H1 (cell line): ENCODE data around the gene MT4. TPM values are rescaled to one million over a fixed set of nuclear protein-coding genes. Genes with fewer than 3 reads are reported as not detected.

ENCODE experiments used
- CTCF ChIA-PET: fragments of 300-600 bp; sonication (Branson Sonifier 250); formaldehyde crosslinking; loops from one replicate; lab custom pipeline; 2021; ENCODE audit not compliant: partially characterized antibody; lab: Charles Lee
- POLR2A ChIA-PET: fragments of 300-600 bp; sonication (Branson Sonifier 250); formaldehyde crosslinking; loops from one replicate; lab custom pipeline; 2021; ENCODE audit warnings: inconsistent platforms; ENCODE audit not compliant: partially characterized antibody; lab: Charles Lee
- DNase-seq, 2 experiments: peaks; one replicate each; pipeline versions ENCODE4 v3.0.0 to v3.0.0-alpha.2; 2010 to 2022; ENCODE audit warnings: low spot score in 2 of 2, low read depth in 1 of 2, mixed read lengths in 1 of 2
- FAIRE-seq: peaks from 2 replicates; lab custom pipeline; 2011; peaks lifted over from hg19 to GRCh38; lab: Jason Lieb, UNC
- H2AFZ ChIP-seq: 2 replicates; pipeline ENCODE4 v1.8.1; 2012; ENCODE audit warnings: low read length, inconsistent platforms
- H2AK5ac ChIP-seq: 2 replicates; pipeline ENCODE4 v1.6.1; 2013; ENCODE audit warnings: low read depth, low read length
- H2BK120ac ChIP-seq: replicated peaks from 2 replicates; pipeline ENCODE3; 2013; ENCODE audit warnings: low read depth, low read length, inconsistent platforms
- H2BK12ac ChIP-seq: 2 replicates; pipeline ENCODE4 v1.6.1; 2013; ENCODE audit warnings: low read depth, low read length
- H2BK15ac ChIP-seq: 2 replicates; pipeline ENCODE4 v1.6.1; 2013; ENCODE audit warnings: low read length
- H2BK20ac ChIP-seq: 2 replicates; pipeline ENCODE4 v1.6.1; 2013; ENCODE audit warnings: low read length
- H2BK5ac ChIP-seq: 2 replicates; pipeline ENCODE4 v1.6.1; 2013; ENCODE audit warnings: low read depth, low read length
- H3K14ac ChIP-seq: 2 replicates; pipeline ENCODE4 v1.6.1; 2013; ENCODE audit warnings: inconsistent platforms; ENCODE audit not compliant: insufficient read length
- H3K18ac ChIP-seq: 2 replicates; pipeline ENCODE4 v1.6.1; 2013; ENCODE audit warnings: low read length; ENCODE audit errors: extremely low read depth
- H3K23ac ChIP-seq: 2 replicates; pipeline ENCODE4 v1.6.1; 2013; ENCODE audit warnings: inconsistent platforms; ENCODE audit not compliant: insufficient read length
- H3K23me2 ChIP-seq: 2 replicates; pipeline ENCODE4 v1.6.1; 2013; ENCODE audit warnings: low read depth, low read length
- H3K27ac ChIP-seq: 2 replicates; pipeline ENCODE4 v1.6.1; 2011; ENCODE audit warnings: low read depth, low read length, inconsistent platforms
- H3K27me3 ChIP-seq, 4 experiments: replicated peaks in 1 of 4; 1 replicate in 1 of 4; 2 replicates in 3 of 4; pipeline versions ENCODE4 v1.6.1 to v1.8.1; 2011 to 2013; ENCODE audit warnings: low read length in 3 of 4, mild to moderate bottlenecking in 3 of 4, inconsistent platforms in 2 of 4, mixed read lengths in 2 of 4, moderate library complexity in 1 of 4; ENCODE audit not compliant: control insufficient read depth in 3 of 4, insufficient read depth in 3 of 4; ENCODE audit errors: extremely low read depth in 1 of 4
- H3K36me3 ChIP-seq, 4 experiments: 2 replicates each; pipeline versions ENCODE4 v1.6.1 to v1.8.1; 2011 to 2013; ENCODE audit warnings: mild to moderate bottlenecking in 4 of 4, low read length in 3 of 4, moderate library complexity in 2 of 4, control low read depth in 1 of 4, inconsistent platforms in 1 of 4; ENCODE audit not compliant: insufficient read depth in 4 of 4, control insufficient read depth in 2 of 4
- H3K4ac ChIP-seq: replicated peaks from 2 replicates; pipeline ENCODE3; 2013; ENCODE audit warnings: low read length, low read depth, mixed read lengths, inconsistent platforms; ENCODE audit not compliant: insufficient read length
- H3K4me1 ChIP-seq, 4 experiments: replicated peaks in 1 of 4; 1 replicate in 1 of 4; 2 replicates in 3 of 4; pipeline versions ENCODE4 v1.6.1 to v1.8.1; 2011 to 2013; ENCODE audit warnings: low read length in 3 of 4, inconsistent platforms in 2 of 4, mixed read lengths in 1 of 4; ENCODE audit not compliant: insufficient read depth in 4 of 4, control insufficient read depth in 3 of 4
- H3K4me2 ChIP-seq, 2 experiments: 2 replicates each; pipeline versions ENCODE4 v1.6.1 to v1.8.1; 2011 to 2013; ENCODE audit warnings: low read depth in 2 of 2, low read length in 2 of 2, control low read depth in 1 of 2, inconsistent platforms in 1 of 2, mild to moderate bottlenecking in 1 of 2; ENCODE audit not compliant: insufficient read depth in 1 of 2
- H3K4me3 ChIP-seq, 4 experiments: fragments of 200-600, 300-600 bp in 1 of 4; sonication (generic), shearing (Covaris generic), sonication (Bioruptor Twin) in 1 of 4; 2 replicates each; pipeline versions ENCODE4 v1.5.1 to v1.8.1; 2011 to 2016; ENCODE audit warnings: low read length in 4 of 4, low read depth in 3 of 4, control low read depth in 2 of 4, inconsistent platforms in 2 of 4, mild to moderate bottlenecking in 2 of 4, mixed read lengths in 1 of 4, moderate library complexity in 1 of 4; ENCODE audit not compliant: insufficient read depth in 2 of 4; ENCODE audit errors: extremely low read depth in 1 of 4
- H3K56ac ChIP-seq: replicated peaks from 2 replicates; pipeline ENCODE3; 2013; ENCODE audit warnings: low read depth, mild to moderate bottlenecking, mixed read lengths, low read length, inconsistent platforms; ENCODE audit not compliant: insufficient read length
- H3K79me1 ChIP-seq: 2 replicates; pipeline ENCODE4 v1.6.1; 2013; ENCODE audit warnings: low read depth, low read length, control low read depth
- H3K79me2 ChIP-seq, 2 experiments: 2 replicates each; pipeline versions ENCODE4 v1.6.1 to v1.8.1; 2012 to 2013; ENCODE audit warnings: low read length in 2 of 2, mild to moderate bottlenecking in 2 of 2, inconsistent platforms in 1 of 2; ENCODE audit not compliant: insufficient read depth in 2 of 2, control insufficient read depth in 1 of 2
- H3K9ac ChIP-seq, 4 experiments: replicated peaks in 1 of 4; 1 replicate in 1 of 4; 2 replicates in 3 of 4; pipeline versions ENCODE4 v1.6.1 to v1.8.1; 2011 to 2013; ENCODE audit warnings: low read depth in 3 of 4, low read length in 3 of 4, control low read depth in 2 of 4, mild to moderate bottlenecking in 2 of 4, moderate library complexity in 2 of 4, inconsistent platforms in 1 of 4; ENCODE audit errors: extremely low read depth in 1 of 4
- H3K9me3 ChIP-seq, 2 experiments: 2 replicates each; pipeline versions ENCODE4 v1.6.1 to v1.8.1; 2012 to 2013; ENCODE audit warnings: mild to moderate bottlenecking in 2 of 2, moderate library complexity in 2 of 2, control low read depth in 1 of 2, inconsistent platforms in 1 of 2, low read depth in 1 of 2, low read length in 1 of 2, mixed read lengths in 1 of 2; ENCODE audit not compliant: insufficient read depth in 2 of 2
- H4K20me1 ChIP-seq, 2 experiments: replicated peaks in 1 of 2; 2 replicates each; pipeline versions ENCODE3 to v1.8.1; 2011 to 2013; ENCODE audit warnings: inconsistent platforms in 2 of 2, low read length in 2 of 2, mild to moderate bottlenecking in 1 of 2; ENCODE audit not compliant: insufficient read depth in 2 of 2, control insufficient read depth in 1 of 2
- H4K5ac ChIP-seq: 2 replicates; pipeline ENCODE4 v1.6.1; 2013; ENCODE audit warnings: low read length, low read depth, mixed read lengths, inconsistent platforms; ENCODE audit not compliant: insufficient read length
- H4K8ac ChIP-seq: 2 replicates; pipeline ENCODE4 v1.8.0; 2013; ENCODE audit warnings: mild to moderate bottlenecking, moderate library complexity, low read length, inconsistent platforms; ENCODE audit not compliant: insufficient read depth; ENCODE audit errors: extremely low read depth
- H4K91ac ChIP-seq: replicated peaks from 2 replicates; pipeline ENCODE3; 2013; ENCODE audit warnings: low read length, mixed read lengths, inconsistent platforms; ENCODE audit not compliant: insufficient read length
- CHD2 ChIP-seq: IDR thresholded peaks from 2 replicates; pipeline ENCODE4 v1.6.1; 2012; ENCODE audit warnings: low read length, improper control_type of control experiment
- WGBS, 2 experiments: shearing (Covaris generic) in 1 of 2; methylation state at CpG; one replicate each; pipeline versions ENCODE4 v1.1.6 to v1.1.7; 2013 to 2015; ENCODE audit warnings: low lambda C conversion rate in 2 of 2, mixed read lengths in 2 of 2, inconsistent platforms in 1 of 2, low coverage in 1 of 2, missing lambda C conversion rate in 1 of 2; ENCODE audit not compliant: insufficient replicate concordance in 2 of 2, insufficient coverage in 1 of 2, insufficient read length in 1 of 2; ENCODE audit errors: extremely low coverage in 1 of 2, missing lambda C conversion rate in 1 of 2; 5-methylcytosine and 5-hydroxymethylcytosine counted together
- polyA plus RNA-seq, 7 experiments: library from polyadenylated mRNA; depleted of rRNA in 3 of 7; stranded (reverse) in 5 of 7; unstranded in 2 of 7; fragments of >200 nt in 5 of 7; fragments of 200-250 nt in 2 of 7; gene quantifications; 1 replicate in 5 of 7; 2 replicates in 1 of 7; 4 replicates in 1 of 7; pipeline versions ENCODE4 v1.2.1 to v1.2.3, GENCODE V29; 2011 to 2013; ENCODE audit warnings: missing spikeins in 2 of 7, mixed read lengths in 2 of 7
- total RNA-seq: library from RNA; stranded (reverse); fragmentation: NEBNext Ultra II Directional; extraction: Animal tissue kit (Norgen Biotek cat#: 25700); gene quantifications from 2 replicates; pipeline ENCODE4 v1.2.1, GENCODE V29; 2021

MT4 gene
- total and polyA plus RNA-seq, 2 of the 8 experiments (the other 6 are each of a cell fraction or from before 2014, with no cell fraction given), result not detected

GRCh38 chr16:56515665-56516064 is 49.2 kb upstream of the MT4 start:
- Histone ChIP-seq H2BK12ac (no peak overlapping the region), H3K4me1 (no peaks in the 10 kb centered on the region; a peak in 1 of 7 replicates), H3K4ac (no peak overlapping the region), H3K23ac (no peak overlapping the region), H3K18ac (no peak overlapping the region), H3K27ac (no peak overlapping the region), H3K4me3 (no peak overlapping the region), H3K23me2 (peaks cover 5% of the 10 kb centered on the region; the same call in 1 of the 2 replicates), H4K91ac (no peak overlapping the region), H3K79me1 (no peaks in the 10 kb centered on the region), H3K14ac (no peak overlapping the region), H4K5ac (no peak overlapping the region), H3K9me3 (no peaks in the 10 kb centered on the region), H4K20me1 (no peaks in the 10 kb centered on the region), H2BK5ac (no peak overlapping the region), H4K8ac (no peak overlapping the region), H2AFZ (no peak overlapping the region), H2BK120ac (no peak overlapping the region), H3K27me3 (0 out of 7 replicates have a peak, but pooled peaks cover 0 to 2% (median 0%) of the 10 kb centered on the region in 4 experiments), H3K79me2 (no peaks in the 10 kb centered on the region)
- DNase-seq (no peak), FAIRE-seq (no peak)
- 85% methylated on average over 6 of the region's 6 CpGs; no CpG with 5 or more reads in 1 of the 2 experiments for whole genome bisulfite sequencing, 2 experiments
- POLR2A ChIA-PET, result interaction anchor here (1.5 kb wide), 1 partner anchor 32 kb away, joined by 4 read pairs; no protein-coding TSS in a partner anchor
- TF ChIP-seq CHD2, result no peak
- TF ChIP-seq, all 59 proteins: peak for 0
- Histone ChIP-seq H3K4me2 (no peak overlapping the region), H2AK5ac (no peak overlapping the region), H2BK20ac (no peak overlapping the region), H3K9ac (no peak overlapping the region), H3K56ac (no peak overlapping the region), H3K36me3 (no peaks in the 10 kb centered on the region; a peak in 1 of 8 replicates), H2BK15ac (no peak overlapping the region)
- CTCF ChIA-PET, result interaction anchor here (1.0 to 3.1 kb wide), 3 partner anchors 37 to 186 kb away, joined by 3 to 14 read pairs (median 12); no protein-coding TSS in a partner anchor
